NCI-H1436 treated with DMSO at 0.1 percent for 48 hours (cell line): Measurements from ENCODE around the gene ADCK2.
"Not testable (repeated sequence)": the region's sequence is repeated elsewhere in the genome, so short reads cannot be mapped to it uniquely, and the experiment has no call there.

ENCODE experiments used
- DNase-seq: peaks from one replicate; lab custom pipeline; 2025; lab: John Stamatoyannopoulos, UW

Gene ADCK2

GRCh38 chr7:140734729-140735128 is 62.0 kb downstream of the ADCK2 start:
- no peak for DNase-seq

GRCh38 chr7:140738280-140738679 is 65.5 kb downstream of the ADCK2 start:
- DNase-seq: no peak

GRCh38 chr7:140743255-140743654 is 70.5 kb downstream of the ADCK2 start:
- not testable (repeated sequence) for DNase-seq

- no peak for DNase-seq
Measured at GRCh38 chr7:140744005-140744404, 71.3 kb downstream of the ADCK2 start.
